Kidney epithelial cell (primary cell): ENCODE data around the gene C10orf95. TPM values are rescaled to one million over a fixed set of nuclear protein-coding genes. Genes with fewer than 3 reads are reported as not detected.

Experiments
- DNase-seq: peaks from one replicate; pipeline ENCODE4 v3.0.0-alpha.2; 2010; ENCODE audit warnings: low read depth
- H3K27me3 ChIP-seq: 2 replicates; pipeline ENCODE4 v1.6.0; 2011; ENCODE audit warnings: low read length; ENCODE audit not compliant: control insufficient read depth, insufficient read depth
- H3K36me3 ChIP-seq: 2 replicates; pipeline ENCODE4 v1.5.1; 2011; ENCODE audit warnings: low read length; ENCODE audit not compliant: control insufficient read depth, insufficient read depth
- H3K4me3 ChIP-seq: 2 replicates; pipeline ENCODE4 v1.5.1; 2011; ENCODE audit warnings: low read depth, mild to moderate bottlenecking, control low read depth, low read length
- total RNA-seq: library from RNA; depleted of rRNA; stranded (reverse); fragments of >200 nt; gene quantifications from 2 replicates; pipeline ENCODE4 v1.2.3, GENCODE V29; 2015
- TF ChIP-seq, protein P1 (sequence below): IDR thresholded peaks from 2 replicates; pipeline ENCODE4 v1.5.1; 2011; ENCODE audit warnings: mild to moderate bottlenecking, moderate library complexity, low read length, control low read depth, inconsistent platforms; ENCODE audit not compliant: insufficient read depth, poor library complexity, severe bottlenecking

The C10orf95 gene
- total RNA-seq, 1 donor from 2014 or later: 3.2 TPM

- TF ChIP-seq, protein P1, sequence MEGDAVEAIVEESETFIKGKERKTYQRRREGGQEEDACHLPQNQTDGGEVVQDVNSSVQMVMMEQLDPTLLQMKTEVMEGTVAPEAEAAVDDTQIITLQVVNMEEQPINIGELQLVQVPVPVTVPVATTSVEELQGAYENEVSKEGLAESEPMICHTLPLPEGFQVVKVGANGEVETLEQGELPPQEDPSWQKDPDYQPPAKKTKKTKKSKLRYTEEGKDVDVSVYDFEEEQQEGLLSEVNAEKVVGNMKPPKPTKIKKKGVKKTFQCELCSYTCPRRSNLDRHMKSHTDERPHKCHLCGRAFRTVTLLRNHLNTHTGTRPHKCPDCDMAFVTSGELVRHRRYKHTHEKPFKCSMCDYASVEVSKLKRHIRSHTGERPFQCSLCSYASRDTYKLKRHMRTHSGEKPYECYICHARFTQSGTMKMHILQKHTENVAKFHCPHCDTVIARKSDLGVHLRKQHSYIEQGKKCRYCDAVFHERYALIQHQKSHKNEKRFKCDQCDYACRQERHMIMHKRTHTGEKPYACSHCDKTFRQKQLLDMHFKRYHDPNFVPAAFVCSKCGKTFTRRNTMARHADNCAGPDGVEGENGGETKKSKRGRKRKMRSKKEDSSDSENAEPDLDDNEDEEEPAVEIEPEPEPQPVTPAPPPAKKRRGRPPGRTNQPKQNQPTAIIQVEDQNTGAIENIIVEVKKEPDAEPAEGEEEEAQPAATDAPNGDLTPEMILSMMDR: no peak
- no peaks in the 10 kb centered on the region for H3K36me3 ChIP-seq
- no peak for DNase-seq
- no peaks in the 10 kb centered on the region for H3K27me3 ChIP-seq
- H3K4me3 ChIP-seq: no peak overlapping the region
Measured at GRCh38 chr10:102444851-102445250, 6.5 kb downstream of the C10orf95 start.

DNA sequence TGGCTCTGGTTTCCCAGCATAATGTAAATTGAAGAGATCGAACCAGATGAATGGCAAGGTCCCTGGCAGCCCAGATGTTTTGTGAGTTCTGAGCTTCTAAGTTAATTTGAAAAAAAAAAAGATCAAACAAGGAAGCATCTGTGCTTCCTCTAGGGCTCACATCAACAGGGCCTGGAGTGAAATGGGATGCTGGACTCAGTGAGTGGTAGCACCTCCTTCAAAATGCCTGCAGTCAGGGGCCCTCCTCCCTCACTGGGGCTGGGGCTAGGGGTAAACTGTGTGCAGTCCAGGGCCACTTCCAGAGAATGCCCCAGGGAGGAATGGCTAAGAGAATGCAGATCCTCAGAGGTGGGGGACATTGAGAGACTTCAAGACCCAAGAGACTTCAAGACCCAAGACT lies 13.0 kb downstream of the C10orf95 start:
- Histone ChIP-seq H3K36me3 (no peaks in the 10 kb centered on the region), H3K4me3 (no peak overlapping the region), H3K27me3 (no peaks in the 10 kb centered on the region)
- TF ChIP-seq, protein P1: no peak
- no peak for DNase-seq

DNA sequence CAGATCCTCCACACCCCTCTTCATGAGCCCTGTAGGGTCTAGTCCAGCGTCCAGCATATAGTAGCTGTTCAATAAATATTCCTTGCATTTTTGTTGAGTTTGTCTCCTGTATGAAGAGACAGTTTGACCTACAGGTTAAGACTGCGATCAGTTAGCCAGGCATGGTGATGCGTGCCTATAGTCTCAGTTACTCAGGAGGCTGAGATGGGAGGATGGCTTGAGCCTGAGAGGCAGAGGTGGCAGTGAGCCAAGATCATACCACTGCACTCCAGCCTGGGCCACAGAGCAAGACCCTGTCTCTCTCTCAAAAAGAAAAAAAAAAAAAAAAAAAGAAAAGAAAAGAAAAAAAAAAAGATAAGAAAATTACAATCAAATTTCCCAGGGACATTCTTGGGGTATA lies 13.8 kb downstream of the C10orf95 start:
- no peak for DNase-seq
- TF ChIP-seq, protein P1: no peak
- Histone ChIP-seq H3K4me3 (no peak overlapping the region), H3K27me3 (no peaks in the 10 kb centered on the region), H3K36me3 (no peaks in the 10 kb centered on the region)

- Histone ChIP-seq H3K4me3 (no peak overlapping the region), H3K27me3 (no peaks in the 10 kb centered on the region), H3K36me3 (no peaks in the 10 kb centered on the region)
- TF ChIP-seq, protein P1: no peak
- DNase-seq: no peak
Measured at GRCh38 chr10:102436312-102436711, 15.0 kb downstream of the C10orf95 start.

- no peaks in the 10 kb centered on the region for H3K27me3 ChIP-seq
- H3K4me3 ChIP-seq: peak overlapping the region; percentile 5
- no peaks in the 10 kb centered on the region for H3K36me3 ChIP-seq
- TF ChIP-seq, protein P1: no peak
- no peak for DNase-seq
Measured at GRCh38 chr10:102435529-102436233, 15.7 kb downstream of the C10orf95 start.

- Histone ChIP-seq H3K27me3 (no peaks in the 10 kb centered on the region), H3K4me3 (no peak overlapping the region), H3K36me3 (no peaks in the 10 kb centered on the region)
- TF ChIP-seq, protein P1: no peak
- DNase-seq: no peak
Measured at GRCh38 chr10:102435133-102435497, 16.2 kb downstream of the C10orf95 start.
